Measurements from ENCODE around the gene CERS6. TPM values are rescaled to one million over a fixed set of nuclear protein-coding genes. Genes with fewer than 3 reads are reported as not detected.

Gene CERS6
- total RNA-seq, 1 experiment from 2014 or later: 8.3 TPM

DNA sequence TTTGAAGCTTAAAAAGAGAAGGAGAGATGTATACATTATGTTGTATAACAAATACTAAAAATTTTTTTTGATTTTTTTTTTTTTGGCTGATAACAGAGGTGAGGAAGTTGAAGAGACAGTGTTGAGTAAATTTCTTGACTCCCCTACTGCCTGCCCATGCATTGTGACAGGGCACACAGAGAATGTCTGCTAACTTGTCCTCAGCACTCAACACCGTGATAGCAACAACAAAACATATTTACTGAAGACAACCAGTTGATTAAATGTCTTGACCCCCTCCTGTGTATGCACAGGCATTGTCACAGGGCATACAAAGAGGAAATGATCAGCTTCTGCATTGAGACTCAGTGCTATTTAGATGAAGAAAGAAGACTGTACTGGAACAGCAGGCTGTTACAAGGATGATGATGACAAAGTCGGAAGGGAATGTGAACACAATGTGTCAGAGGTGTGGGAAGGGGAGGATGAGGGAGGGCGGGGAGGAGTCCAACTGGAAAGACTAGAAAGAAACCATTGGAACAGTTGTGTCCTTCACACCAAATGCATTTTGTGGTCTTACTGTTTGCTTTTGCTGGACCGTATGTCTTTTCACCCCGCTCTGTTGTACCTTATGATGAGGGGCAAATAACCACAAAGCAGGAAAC lies 89.5 kb downstream of the CERS6 start:
- peak overlapping the region; percentile 65 for H3K4me2 ChIP-seq
- no peak overlapping the region for H3K4me3 ChIP-seq

DNA sequence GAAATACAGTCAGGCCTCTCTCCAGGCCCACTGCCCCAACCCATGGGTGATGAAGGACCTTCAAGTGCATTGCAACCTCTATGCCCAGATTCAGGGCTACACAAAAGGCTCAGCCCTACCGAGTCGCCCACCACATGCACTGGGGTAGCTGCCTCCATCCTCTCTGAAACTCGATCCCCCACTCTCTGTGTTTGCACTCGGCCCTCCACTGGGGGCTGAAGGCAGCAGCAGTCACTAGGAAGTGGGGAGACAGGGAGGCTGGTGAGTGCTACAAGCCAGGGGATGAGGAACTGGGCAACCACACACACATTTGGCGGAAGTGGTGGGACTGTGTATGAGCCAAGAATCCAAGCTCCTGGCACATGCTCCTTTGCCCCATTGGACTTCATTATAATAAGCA lies 94.6 kb downstream of the CERS6 start:
- Histone ChIP-seq H3K27ac (no peak overlapping the region), H3F3A (ENCODE audit: insufficient read depth, low read depth) (peaks cover 8% of the 10 kb centered on the region), H3K36me3 (ENCODE audit: low read depth) (no peaks in the 10 kb centered on the region), H3K9me2 (ENCODE audit: insufficient read depth) (no peaks in the 10 kb centered on the region), H3K4me1 (replicated peaks; ENCODE audit: insufficient read depth) (peaks cover 11% of the 10 kb centered on the region), H3K27me3 (ENCODE audit: insufficient read depth, low read depth) (no peaks in the 10 kb centered on the region), H3K4me3 (no peak overlapping the region), H3K4me2 (no peak overlapping the region), H3K79me2 (ENCODE audit: low read depth) (no peaks in the 10 kb centered on the region), H4K20me1 (ENCODE audit: insufficient read depth) (no peaks in the 10 kb centered on the region), H2AFZ (no peak overlapping the region), H3K9me3 (ENCODE audit: insufficient read depth, low read depth) (no peaks in the 10 kb centered on the region)
- no TSS peak for BruUV-seq (replicated peaks)
- DNase-seq: no peak
- CTCF ChIA-PET: no interaction called here
- intact Hi-C loops (cut with micrococcal nuclease; ENCODE audit: unreplicated experiment): no loop called here
- POLR2A ChIA-PET (ENCODE audit: unreplicated experiment): no interaction called here
- TF ChIP-seq, protein P1, sequence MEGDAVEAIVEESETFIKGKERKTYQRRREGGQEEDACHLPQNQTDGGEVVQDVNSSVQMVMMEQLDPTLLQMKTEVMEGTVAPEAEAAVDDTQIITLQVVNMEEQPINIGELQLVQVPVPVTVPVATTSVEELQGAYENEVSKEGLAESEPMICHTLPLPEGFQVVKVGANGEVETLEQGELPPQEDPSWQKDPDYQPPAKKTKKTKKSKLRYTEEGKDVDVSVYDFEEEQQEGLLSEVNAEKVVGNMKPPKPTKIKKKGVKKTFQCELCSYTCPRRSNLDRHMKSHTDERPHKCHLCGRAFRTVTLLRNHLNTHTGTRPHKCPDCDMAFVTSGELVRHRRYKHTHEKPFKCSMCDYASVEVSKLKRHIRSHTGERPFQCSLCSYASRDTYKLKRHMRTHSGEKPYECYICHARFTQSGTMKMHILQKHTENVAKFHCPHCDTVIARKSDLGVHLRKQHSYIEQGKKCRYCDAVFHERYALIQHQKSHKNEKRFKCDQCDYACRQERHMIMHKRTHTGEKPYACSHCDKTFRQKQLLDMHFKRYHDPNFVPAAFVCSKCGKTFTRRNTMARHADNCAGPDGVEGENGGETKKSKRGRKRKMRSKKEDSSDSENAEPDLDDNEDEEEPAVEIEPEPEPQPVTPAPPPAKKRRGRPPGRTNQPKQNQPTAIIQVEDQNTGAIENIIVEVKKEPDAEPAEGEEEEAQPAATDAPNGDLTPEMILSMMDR (conservative IDR thresholded peaks at IDR 0.05): no peak
- TF ChIP-seq EZH2 (IDR thresholded peaks at IDR 0.05; ENCODE audit: low read depth): no peak

More for the DNA sequence above, 89.5 kb downstream of the CERS6 start:
- no peaks in the 10 kb centered on the region for H3K9me3 ChIP-seq (ENCODE audit: insufficient read depth, low read depth)
- no peaks in the 10 kb centered on the region for H4K20me1 ChIP-seq (ENCODE audit: insufficient read depth)
- no peaks in the 10 kb centered on the region for H3K36me3 ChIP-seq (ENCODE audit: low read depth)
- peaks cover 12% of the 10 kb centered on the region for H3F3A ChIP-seq (ENCODE audit: insufficient read depth, low read depth)
- TF ChIP-seq, protein P1 (conservative IDR thresholded peaks at IDR 0.05): no peak
- no peak for TF ChIP-seq EZH2 (IDR thresholded peaks at IDR 0.05; ENCODE audit: low read depth)
- H2AFZ ChIP-seq: no peak overlapping the region
- no peaks in the 10 kb centered on the region for H3K27me3 ChIP-seq (ENCODE audit: insufficient read depth, low read depth)
- intact Hi-C loops (cut with micrococcal nuclease; ENCODE audit: unreplicated experiment): loop anchor here (5.0 kb wide), 1 partner anchor 88 kb away; the partner anchor contains the start of gene CERS6
- H3K79me2 ChIP-seq (ENCODE audit: low read depth): no peaks in the 10 kb centered on the region
- no peaks in the 10 kb centered on the region for H3K9me2 ChIP-seq (ENCODE audit: insufficient read depth)
- peak overlapping the region; percentile 67 for H3K27ac ChIP-seq
- DNase-seq: peak; percentile 45 to 87
- ChIA-PET POLR2A (ENCODE audit: unreplicated experiment) (interaction anchor here (0.6 to 0.7 kb wide), 2 partner anchors 166 to 1576 kb away, joined by 4 to 10 read pairs; no protein-coding TSS in a partner anchor), CTCF (no interaction called here)
- BruUV-seq (replicated peaks): no TSS peak
- peaks cover 31% of the 10 kb centered on the region for H3K4me1 ChIP-seq (replicated peaks; ENCODE audit: insufficient read depth)

DNA sequence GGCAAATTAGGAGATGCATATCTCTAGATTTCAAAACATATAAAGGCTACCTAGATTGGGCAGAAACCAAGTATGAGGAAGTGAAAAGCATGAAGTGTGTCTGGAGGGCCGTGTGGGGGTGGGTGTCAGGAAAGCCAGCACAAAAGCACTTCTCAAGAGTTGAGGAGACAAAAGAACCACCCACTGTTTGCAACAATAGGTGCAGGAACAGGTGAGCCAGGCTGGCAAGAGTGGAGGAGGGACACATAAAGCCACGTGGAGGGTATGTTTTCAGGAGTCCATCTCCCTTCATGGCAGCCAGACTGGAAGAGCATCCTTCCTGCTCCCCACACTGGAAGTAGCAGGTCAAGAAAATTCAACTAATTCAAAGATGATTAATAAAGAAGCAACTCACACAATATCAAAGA lies 96.4 kb downstream of the CERS6 start:
- Histone ChIP-seq H3K9me3 (ENCODE audit: insufficient read depth, low read depth) (no peaks in the 10 kb centered on the region), H2AFZ (no peak overlapping the region), H3F3A (ENCODE audit: insufficient read depth, low read depth) (no peaks in the 10 kb centered on the region), H3K9me2 (ENCODE audit: insufficient read depth) (no peaks in the 10 kb centered on the region), H3K79me2 (ENCODE audit: low read depth) (no peaks in the 10 kb centered on the region), H3K4me2 (no peak overlapping the region), H4K20me1 (ENCODE audit: insufficient read depth) (no peaks in the 10 kb centered on the region), H3K27me3 (ENCODE audit: insufficient read depth, low read depth) (no peaks in the 10 kb centered on the region), H3K4me3 (no peak overlapping the region), H3K36me3 (ENCODE audit: low read depth) (no peaks in the 10 kb centered on the region), H3K4me1 (replicated peaks; ENCODE audit: insufficient read depth) (no peaks in the 10 kb centered on the region), H3K27ac (no peak overlapping the region)
- no peak for DNase-seq
- ChIA-PET CTCF (no interaction called here), POLR2A (ENCODE audit: unreplicated experiment) (no interaction called here)
- intact Hi-C loops (cut with micrococcal nuclease; ENCODE audit: unreplicated experiment): no loop called here
- TF ChIP-seq, protein P1 (conservative IDR thresholded peaks at IDR 0.05): no peak
- TF ChIP-seq EZH2 (IDR thresholded peaks at IDR 0.05; ENCODE audit: low read depth): no peak
- BruUV-seq (replicated peaks): no TSS peak
